GM18909 (cell line): ENCODE results near the gene AXL.
"Not testable (repeated sequence)": the region's sequence is repeated elsewhere in the genome, so short reads cannot be mapped to it uniquely, and the experiment has no call there.

Experiments used
- ATAC-seq: cut with Tn5 transposase; IDR thresholded peaks from one replicate; pipeline ENCODE4 v1.9.1; 2021; ENCODE audit warnings: mild to moderate bottlenecking; ENCODE audit not compliant: unreplicated experiment, poor library complexity

The AXL gene

DNA sequence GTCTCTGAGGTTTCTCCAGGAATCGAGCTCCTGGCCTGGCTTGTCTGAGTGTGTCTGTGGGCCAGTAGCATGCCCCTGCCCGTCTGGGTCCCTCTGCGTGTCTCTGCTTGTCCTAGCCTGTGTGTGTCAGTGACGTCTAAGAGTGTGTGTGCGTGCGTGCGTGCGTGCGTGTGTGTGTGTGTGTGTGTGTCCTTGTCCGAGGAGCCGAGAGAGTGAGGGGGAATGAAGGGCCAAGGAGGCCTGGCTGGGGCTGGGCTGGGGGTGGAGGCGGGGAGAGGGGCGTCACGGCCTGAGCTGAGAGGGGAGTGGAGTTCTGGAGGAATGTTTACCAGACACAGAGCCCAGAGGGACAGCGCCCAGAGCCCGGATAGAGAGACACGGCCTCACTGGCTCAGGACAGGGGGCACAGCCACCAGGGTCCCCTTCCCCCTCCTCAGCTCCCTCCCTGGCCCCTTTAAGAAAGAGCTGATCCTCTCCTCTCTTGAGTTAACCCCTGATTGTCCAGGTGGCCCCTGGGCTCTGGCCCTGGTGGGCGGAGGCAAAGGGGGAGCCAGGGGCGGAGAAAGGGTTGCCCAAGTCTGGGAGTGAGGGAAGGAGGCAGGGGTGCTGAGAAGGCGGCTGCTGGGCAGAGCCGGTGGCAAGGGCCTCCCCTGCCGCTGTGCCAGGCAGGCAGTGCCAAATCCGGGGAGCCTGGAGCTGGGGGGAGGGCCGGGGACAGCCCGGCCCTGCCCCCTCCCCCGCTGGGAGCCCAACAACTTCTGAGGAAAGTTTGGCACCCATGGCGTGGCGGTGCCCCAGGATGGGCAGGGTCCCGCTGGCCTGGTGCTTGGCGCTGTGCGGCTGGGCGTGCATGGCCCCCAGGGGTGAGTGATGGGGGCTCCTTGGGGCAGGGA, at the start of gene AXL:
AXL (plus strand) TSS at position 609 of the 893 bp plus-strand sequence; CDS start at position 779, 170 bp downstream.
- ATAC-seq, result no peak

DNA sequence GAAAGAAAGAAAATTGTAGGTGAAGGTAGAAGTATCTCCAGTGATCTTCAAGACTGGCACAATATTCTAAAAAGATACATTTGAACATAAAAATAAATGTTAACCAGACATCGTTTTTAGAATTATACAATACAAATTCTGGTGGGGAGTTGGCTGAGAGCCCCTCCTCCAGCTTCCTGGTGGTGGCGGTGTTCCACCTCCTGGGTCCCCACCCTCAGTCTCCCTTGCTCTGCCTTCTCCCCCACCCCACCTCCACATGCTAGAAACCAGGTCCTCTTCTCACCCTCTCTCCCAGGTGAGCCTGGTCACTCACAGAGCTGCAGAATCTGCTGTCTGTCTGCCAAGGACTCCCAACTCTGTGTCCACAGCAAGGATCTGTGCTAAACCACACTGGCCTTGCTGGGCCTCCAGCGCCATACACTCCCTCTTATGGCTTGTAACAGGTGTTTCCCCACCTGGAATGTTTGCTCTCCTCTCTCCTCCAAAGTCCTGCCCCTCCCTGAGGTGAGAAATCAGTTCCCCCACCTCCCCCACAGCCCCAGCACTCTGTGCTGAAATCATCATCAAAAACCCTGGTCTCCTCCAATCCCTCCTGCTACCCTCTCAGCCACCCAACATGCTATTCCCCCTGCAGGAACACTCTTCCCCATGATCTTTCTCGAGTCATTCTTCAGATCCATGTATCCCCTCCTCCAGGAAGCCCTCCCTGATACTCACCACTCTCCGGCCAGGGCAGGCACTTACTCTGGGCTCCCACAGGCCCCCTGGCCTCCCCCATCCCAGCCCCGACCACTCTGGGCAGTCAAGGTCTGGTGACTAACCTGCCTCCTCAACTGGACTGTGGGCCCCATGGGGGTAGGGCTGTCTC, 46.5 kb upstream of the AXL start:
- no peak for ATAC-seq

DNA sequence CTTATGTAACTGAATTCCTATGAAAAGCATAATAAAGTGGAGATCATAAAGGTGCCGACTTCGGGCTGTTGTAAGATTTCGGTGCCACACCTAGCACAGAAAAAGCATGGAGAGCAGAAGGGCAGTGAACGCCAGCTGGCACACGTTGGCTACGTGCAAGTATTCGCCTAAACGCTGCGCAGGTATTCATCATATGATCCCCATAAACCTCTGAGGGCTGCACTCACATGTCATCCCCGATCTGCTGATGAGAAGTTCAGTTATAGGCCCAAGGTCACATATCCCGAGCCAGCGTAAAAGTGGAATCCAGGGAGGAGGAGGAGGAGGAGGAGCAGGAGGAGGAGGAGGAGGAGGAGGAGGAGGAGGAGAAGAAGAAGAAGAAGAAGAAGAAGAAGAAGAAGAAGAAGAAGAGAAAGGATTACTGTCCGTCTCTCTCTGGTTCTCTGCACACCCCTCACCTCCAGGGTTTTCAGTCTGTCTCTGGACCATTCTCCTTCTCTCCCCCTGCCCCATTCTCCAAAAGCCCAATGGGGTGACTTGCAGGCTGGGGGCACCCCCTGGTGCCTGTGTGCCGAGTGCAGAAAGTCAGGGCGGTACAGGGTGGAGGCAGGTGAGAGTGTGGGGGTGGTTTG, 44.6 kb upstream of the AXL start:
- ATAC-seq, result no peak

DNA sequence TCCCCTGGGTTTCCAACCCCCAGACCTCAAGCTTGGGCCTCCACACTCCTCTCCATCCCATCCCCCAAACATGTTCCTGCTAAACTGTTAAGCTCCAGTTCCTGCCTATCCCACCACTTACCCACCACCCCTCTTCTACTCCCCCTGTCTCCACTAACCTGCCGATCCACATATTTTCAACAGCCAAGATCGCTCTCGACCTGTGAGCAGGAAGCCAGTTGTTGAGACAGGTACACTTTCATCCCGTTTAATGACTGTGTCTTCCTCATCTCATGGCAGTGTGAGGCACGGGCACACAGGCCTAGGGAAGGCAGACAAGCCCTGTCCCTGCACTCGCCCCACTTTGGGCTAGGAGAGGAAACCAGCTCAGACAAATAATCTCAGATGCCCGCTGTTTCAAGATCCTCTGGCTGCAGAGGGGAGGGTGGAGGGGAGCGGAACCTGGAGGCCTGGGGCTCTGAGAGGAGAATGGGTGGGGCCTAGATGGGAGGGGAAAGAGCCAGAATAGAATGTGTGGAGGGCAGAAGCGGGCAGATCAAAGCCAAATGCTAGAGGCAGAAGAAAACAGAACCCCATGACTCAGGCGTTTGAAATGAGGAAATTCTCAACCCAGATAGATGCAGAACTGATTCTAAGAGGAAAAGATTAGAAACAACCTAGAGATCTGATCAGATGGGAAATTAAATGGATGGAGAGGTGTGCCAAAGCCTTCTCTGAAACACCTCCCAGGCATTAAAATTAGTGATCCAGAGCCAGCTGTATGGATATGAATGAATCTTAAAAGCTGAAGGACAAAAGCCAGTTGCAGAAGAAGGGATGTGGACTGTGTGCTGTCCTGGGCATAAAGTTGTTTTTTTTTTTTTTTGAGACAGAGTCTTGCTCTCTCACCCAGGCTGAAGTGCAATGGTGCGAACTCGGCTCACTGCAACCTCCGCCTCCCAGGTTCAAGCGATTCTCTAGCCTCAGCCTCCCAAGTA, 42.9 kb upstream of the AXL start:
- ATAC-seq, result no peak

DNA sequence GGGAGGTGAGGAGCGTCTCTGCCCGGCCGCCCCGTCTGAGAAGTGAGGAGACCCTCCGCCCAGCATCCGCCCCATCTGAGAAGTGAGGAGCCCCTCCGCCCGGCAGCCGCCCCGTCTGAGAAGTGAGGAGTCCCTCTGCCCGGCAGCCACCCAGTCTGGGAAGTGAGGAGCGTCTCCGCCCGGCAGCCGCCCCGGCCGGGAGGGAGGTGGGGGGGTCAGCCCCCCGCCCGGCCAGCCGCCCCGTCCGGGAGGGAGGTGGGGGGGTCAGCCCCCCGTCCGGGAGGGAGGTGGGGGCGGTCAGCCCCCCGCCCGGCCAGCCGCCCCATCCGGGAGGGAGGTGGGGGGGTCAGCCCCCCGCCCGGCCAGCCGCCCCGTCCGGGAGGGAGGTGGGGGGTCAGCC, 38.9 kb upstream of the AXL start:
- not testable (repeated sequence) for ATAC-seq

DNA sequence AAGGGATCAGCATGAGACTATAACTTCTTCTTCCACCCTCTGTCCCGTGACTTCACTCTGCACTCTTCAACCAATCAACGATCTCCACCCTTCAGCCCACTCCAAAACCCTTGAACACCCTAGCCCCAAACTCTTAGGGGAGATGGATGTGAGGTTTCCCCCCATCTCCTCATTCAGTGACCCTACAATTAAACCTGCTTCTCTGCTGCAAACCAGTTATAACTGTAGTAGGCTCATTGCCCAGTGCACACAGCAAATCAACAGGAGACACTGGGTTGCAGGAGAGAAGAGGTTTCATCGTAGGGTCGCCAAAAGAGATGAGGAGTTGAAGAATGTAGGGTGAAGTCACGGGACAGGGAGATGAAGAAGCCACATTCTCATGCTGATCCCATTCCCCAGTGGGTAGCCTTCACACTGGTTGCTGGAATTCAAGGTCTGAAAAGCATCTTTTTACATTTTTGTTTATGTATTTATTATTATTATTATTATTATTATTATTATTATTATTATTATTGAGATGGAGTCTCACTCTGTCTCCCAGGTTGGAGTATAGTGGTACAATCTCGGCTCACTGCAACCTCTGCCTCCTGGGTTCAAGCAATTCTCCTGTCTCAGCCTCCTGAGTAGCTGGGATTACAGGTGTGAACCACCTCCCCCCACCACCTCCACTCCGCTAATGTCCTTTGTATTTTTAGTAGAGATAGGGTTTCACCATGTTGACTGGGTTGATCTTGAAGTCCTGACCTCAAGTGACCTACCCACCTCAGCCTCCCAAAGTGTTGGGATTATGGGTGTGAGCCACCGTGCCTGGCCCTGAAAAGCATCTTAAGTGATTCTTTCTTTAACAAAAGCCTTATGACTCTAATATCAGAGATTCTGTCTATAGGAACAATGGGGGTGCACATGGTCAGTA, 31.8 kb upstream of the AXL start:
- ATAC-seq, result no peak

DNA sequence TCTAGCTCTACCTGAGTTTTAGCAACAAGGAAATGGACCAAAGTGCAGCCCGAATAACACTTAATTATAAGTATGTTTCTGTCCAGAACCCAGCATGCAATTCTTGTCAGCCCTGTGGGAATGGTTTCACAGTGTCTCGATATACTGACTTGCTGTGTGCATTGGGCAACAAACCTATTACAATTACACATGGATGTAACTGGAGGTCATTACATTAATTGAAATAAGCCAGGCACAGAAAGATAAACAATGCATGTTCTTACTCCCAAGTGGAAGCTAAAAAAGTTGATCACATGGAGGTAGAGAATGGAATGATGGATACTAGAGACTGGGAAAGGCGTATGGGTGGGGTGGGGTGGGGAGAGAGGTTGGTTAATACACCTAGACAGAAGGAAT, 31.1 kb upstream of the AXL start:
- ATAC-seq, result no peak

DNA sequence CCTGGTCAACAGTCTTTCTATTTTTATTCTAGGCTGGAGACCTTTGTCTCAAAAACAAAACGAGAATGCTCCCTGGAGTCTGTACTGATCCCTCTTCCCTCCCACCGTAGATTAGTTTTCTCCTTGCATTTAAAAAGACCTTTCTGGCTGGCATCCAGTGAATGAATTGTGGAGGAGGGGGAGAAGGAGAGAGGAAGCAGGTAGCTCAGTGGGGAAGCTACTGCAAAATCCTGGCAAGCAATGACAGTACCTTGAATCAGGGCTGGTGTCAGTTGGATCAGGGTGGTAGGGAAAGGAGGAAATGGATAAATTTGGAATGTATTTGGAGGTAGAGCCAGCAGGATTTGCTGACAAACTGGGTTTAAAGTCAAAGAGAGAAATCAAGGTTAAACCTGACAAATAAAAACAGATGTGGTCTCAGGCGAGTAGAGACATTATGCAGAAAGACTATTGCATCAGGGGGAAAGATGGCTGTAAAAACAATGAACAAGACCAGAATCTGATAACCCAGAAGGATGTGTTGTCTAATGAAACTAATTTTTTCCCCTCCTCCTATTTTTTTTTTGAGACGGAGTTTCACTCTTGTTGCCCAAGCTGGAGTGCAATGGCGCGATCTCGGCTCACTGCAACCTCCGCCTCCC, 29.5 kb upstream of the AXL start:
- ATAC-seq, result no peak

DNA sequence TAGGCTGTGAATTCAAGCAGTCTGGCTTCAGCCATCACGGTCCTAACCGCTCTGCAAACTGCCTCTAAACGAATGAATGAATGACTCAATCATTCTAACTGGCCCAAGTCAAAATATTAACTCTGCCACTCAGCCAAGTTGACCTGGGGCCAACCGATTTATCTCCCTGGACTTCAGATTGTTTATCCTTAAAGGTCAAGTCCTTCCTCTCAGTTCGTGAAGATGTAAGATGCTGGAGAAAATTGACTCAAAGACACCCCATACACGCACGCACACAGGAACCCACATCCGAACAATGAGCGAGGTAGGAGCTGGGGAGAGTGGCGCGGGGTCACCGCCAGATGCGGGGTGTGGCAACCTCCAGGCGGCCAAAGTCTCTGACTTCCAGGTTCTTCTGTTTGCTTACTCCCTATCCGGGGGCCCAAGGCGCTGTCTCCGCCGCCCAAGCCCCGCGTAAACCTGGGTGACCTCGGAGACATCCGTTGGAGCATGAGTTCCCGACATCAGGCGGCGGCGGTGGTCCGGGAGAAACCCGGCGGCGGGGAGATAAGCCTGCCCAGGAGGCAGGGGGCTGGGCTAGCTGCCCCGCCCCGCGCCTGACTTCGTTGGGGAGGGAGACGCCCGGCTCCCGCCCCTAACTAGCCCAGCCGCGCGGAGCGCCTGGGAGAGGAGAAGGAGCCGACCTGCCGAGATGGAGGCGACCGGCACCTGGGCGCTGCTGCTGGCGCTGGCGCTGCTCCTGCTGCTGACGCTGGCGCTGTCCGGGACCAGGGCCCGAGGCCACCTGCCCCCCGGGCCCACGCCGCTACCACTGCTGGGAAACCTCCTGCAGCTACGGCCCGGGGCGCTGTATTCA, 26.2 kb upstream of the AXL start, which contains the start of gene CYP2S1:
CYP2S1 (plus strand) TSS at position 646 of the 856 bp plus-strand sequence; CDS start at position 692, 46 bp downstream.
- ATAC-seq, result no peak

DNA sequence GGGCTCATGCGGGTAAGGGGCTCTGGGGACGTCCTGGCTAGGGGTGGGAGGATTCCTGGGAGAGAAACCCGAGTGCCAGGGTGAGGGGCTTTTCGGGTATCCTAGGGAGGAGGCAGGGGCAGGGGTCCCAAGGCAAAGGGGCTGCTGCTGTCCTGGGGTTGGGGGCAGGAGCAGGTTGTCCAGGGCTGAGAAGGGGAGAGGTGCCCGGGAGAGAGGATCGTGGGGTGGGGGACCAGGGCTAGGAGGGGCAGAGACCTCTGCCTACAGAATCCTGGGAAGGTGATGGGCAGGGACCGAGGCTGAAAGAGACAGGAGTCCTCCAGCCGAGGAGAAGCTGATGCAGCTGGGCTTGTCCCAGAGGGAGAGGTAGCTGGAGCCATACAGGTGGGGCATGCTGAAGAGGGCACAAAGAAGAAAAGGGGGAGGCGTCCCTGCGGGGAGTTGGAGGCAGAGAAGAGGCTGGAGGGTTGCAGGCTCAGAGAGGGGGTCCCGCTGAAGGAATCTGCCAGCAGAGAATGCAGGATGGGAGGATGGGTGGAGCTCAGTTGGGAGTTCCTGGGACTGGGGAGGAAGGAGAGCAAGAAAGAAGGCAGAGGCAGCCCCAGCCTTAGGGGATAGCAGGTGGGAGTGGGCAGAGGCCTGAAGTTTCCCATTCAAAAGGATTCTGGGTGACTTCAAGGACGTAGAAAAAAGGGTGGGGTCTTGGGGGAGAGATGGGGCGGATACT, 25.4 kb upstream of the AXL start:
- no peak for ATAC-seq

DNA sequence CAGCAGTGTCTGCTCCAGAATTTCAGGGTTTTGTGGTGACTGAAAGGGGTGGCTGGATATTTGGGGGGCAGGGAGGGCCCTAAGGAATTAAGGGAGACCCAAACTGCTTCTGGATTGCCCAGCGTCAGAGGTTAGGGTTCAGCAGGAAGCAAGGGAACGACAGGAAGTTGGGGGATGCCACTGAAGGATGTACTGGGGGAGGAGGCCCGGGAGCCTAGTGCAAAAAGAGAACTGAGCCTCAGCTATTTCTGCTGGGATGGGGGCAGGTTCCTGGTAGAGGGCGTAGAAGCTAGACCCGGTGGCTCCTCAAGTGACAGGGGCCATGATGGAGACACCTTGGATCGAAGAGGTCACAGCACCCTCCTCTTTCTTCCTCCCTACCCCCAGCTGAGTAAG, 24.9 kb upstream of the AXL start:
- ATAC-seq, result no peak

DNA sequence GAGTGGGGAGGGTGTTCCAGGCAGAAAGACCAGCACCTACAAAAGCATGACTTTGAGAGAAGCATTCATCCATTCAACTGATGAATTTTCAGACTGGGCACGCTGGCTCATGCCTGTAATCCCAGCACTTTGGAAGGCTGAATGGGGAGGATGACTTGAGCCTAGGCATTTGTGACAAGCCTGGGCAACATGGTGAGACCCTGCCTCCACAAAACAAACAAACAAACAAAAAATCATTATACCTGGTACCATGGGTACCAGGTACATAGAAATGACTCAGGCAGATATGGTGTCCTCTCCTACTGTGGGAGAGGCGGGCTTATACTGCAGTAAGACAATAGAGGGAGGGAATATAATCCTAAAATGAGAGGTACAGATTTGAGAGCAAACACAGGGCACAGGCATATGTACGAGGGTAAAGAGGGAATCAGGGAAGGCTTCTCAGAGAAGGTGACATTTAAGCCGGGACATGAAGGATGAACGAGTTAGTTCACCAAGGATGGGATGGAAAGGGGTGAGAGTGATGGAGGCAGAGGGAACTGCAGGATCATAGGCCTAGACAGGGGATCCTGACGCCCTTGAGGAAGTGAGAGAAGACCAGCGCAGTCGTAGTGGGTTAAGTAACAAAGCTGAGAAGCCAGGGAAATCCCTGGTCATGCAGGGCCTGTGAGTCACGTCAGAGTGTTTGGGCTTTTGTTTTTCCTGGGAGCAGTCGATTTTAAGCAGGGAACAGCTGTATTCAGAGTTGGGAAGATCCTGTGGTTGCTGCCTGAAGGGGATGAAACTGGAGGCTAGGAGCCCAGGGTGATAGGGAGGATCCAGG, 23.1 kb upstream of the AXL start:
- ATAC-seq, result no peak

DNA sequence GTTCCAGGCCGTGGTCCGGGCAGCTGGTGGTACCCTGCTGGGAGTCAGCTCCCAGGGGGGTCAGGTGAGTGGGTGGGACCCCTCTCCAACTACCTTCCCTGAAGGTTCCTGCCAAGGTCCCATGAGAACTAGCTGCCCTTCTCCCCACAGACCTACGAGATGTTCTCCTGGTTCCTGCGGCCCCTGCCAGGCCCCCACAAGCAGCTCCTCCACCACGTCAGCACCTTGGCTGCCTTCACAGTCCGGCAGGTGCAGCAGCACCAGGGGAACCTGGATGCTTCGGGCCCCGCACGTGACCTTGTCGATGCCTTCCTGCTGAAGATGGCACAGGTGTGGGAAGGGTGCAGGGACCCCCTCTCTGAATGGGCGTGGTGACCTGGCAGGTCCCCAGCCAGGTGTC, 20.5 kb upstream of the AXL start:
- no peak for ATAC-seq

DNA sequence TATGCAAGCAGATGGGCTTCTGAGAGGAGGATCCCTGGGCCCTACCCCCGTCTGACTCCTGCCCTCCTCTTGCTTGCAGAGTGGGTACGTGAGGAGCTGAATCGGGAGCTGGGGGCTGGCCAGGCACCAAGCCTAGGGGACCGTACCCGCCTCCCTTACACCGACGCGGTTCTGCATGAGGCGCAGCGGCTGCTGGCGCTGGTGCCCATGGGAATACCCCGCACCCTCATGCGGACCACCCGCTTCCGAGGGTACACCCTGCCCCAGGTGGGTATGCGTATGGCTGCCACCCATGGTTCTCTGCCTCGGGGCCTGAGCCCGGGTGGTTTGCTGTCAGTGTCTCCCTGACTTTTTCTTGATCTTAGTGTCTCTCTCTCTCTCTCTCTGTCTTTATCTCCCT, 15.7 kb upstream of the AXL start:
- ATAC-seq, result no peak

DNA sequence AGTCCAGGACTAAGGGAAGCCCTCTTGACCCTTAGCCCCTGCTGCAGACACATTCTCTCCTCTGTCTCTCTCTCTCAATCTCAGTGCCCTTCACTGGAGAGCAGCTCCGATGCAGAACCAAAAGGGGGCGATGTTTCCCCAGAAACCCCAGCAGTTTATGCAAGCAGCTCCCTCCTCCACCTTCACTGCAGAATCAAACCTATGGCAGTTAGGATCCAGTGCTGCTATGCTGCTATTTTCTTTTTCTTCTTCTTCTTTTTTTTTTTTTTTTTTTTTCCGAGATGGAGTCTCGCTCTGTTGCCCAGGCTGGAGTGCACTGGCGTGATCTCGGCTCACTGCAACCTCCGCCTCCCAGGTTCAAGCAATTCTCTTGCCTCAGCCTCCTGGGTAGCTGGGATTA, 14.7 kb upstream of the AXL start:
- not testable (repeated sequence) for ATAC-seq

DNA sequence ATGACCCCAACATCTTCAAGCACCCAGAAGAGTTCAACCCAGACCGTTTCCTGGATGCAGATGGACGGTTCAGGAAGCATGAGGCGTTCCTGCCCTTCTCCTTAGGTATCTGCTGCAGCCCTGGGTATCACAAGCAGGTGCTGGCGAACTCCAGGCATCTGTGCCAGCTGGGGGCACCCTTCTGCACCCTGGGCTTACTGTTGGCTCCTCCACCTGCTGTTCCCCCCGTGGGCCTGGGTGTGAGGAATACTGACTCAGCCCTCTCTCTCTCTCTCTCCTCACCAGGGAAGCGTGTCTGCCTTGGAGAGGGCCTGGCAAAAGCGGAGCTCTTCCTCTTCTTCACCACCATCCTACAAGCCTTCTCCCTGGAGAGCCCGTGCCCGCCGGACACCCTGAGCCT, 13.0 kb upstream of the AXL start:
- no peak for ATAC-seq
